ENCODE data around the gene KRTAP10-3.
"Not testable (repeated sequence)": the region's sequence is repeated elsewhere in the genome, so short reads cannot be mapped to it uniquely, and the experiment has no call there.

DNA sequence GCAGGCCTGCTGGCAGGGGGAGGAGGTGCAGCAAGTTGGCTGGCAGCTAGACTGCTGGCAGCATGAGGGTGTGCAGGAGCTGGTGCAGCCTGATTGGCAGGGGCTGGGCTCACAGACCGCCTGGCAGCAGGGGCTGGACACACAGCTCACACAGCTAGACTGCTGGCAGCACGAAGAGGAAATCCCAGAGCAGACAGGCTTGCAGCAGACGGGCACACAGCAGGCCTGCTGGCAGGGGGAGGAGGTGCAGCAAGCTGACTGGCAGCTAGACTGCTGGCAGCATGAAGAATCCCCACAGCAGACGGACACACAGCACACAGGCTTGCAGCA, 33.2 kb upstream of the KRTAP10-3 start:
- TF ChIP-seq JUN (IDR thresholded peaks at IDR 0.05); POLR2A (IDR thresholded peaks at IDR 0.05; ENCODE audit: low read length); HOXA7 (CRISPR knock-in tag; IDR thresholded peaks at IDR 0.05): not testable (repeated sequence)

Data from A549 (cell line).